ENCODE data around the gene CFDP1. TPM values are rescaled to one million over a fixed set of nuclear protein-coding genes. Genes with fewer than 3 reads are reported as not detected.

The CFDP1 gene
- total and polyA plus RNA-seq, 8 donors, result 25.8 to 126 (median 60.7) TPM; not detected in 1

GRCh38 chr16:75475420-75475847 is 42.1 kb upstream of the CFDP1 start:
- intact Hi-C loops (cut with DNase I; ENCODE audit: low total_unique reads), result loop anchor here (5.0 to 10.0 kb wide), 2 partner anchors 139 to 292 kb away; no protein-coding TSS in a partner anchor
- TF ChIP-seq CTCF (IDR thresholded peaks at IDR 0.05) (no peak), POLR2AphosphoS5 (IDR thresholded peaks at IDR 0.05) (no peak), EP300 (IDR thresholded peaks at IDR 0.05) (no peak), POLR2A (IDR thresholded peaks at IDR 0.05) (no peak)
- DNase-seq, result no peak

GRCh38 chr16:75472908-75473877 is 39.9 kb upstream of the CFDP1 start:
- Histone ChIP-seq H3K27me3 (no peaks in the 10 kb centered on the region), H3K27ac (no peak overlapping the region), H3K36me3 (no peaks in the 10 kb centered on the region), H3K4me3 (no peak overlapping the region), H3K9me3 (no peaks in the 10 kb centered on the region), H3K4me1 (no peaks in the 10 kb centered on the region)
- 92 to 98% (median 94%) methylated on average over 17 of the region's 17 CpGs for WGBS, 5 donors
- TF ChIP-seq POLR2A (IDR thresholded peaks at IDR 0.05), result no peak
- no peak for TF ChIP-seq POLR2AphosphoS5 (IDR thresholded peaks at IDR 0.05)
- no peak for TF ChIP-seq CTCF (IDR thresholded peaks at IDR 0.05)
- TF ChIP-seq EP300 (IDR thresholded peaks at IDR 0.05), result no peak
- intact Hi-C loops (cut with DNase I; ENCODE audit: low total_unique reads), result loop anchor here (5.0 to 10.0 kb wide), 2 partner anchors 99 to 142 kb away; no protein-coding TSS in a partner anchor
- no peak for DNase-seq

More at GRCh38 chr16:75475420-75475847, 42.1 kb upstream of the CFDP1 start:
- H3K36me3 ChIP-seq, result no peaks in the 10 kb centered on the region
- 87 to 94% (median 91%) methylated on average over 2 of the region's 2 CpGs; no CpG with 5 or more reads in 1 of the 5 donors for WGBS, 5 donors
- H3K9me3 ChIP-seq, result no peaks in the 10 kb centered on the region
- no peaks in the 10 kb centered on the region for H3K4me1 ChIP-seq
- no peaks in the 10 kb centered on the region for H3K27me3 ChIP-seq
- no peak overlapping the region for H3K27ac ChIP-seq
- no peak overlapping the region for H3K4me3 ChIP-seq

- H3K27me3 ChIP-seq, result no peaks in the 10 kb centered on the region
- no peak overlapping the region for H3K4me3 ChIP-seq
- H3K9me3 ChIP-seq, result no peaks in the 10 kb centered on the region
- H3K27ac ChIP-seq, result no peak overlapping the region
- H3K4me1 ChIP-seq, result no peaks in the 10 kb centered on the region
- H3K36me3 ChIP-seq, result no peaks in the 10 kb centered on the region
- DNase-seq, result peak; percentile 59 to 85
- intact Hi-C loops (cut with DNase I; ENCODE audit: low total_unique reads), result loop anchor here (5.0 to 10.0 kb wide), 2 partner anchors 100 to 143 kb away; no protein-coding TSS in a partner anchor
- 12 to 17% (median 14%) methylated on average over 9 to 10 of the region's 10 CpGs for WGBS, 5 donors
- TF ChIP-seq EP300 (IDR thresholded peaks at IDR 0.05) (no peak), CTCF (IDR thresholded peaks at IDR 0.05) (peak in 5 of 7 experiments; percentile 61 to 76 (median 68)), POLR2AphosphoS5 (IDR thresholded peaks at IDR 0.05) (peak in 1 of 3 donors; percentile 40)
Measured at GRCh38 chr16:75471723-75472633, 38.7 kb upstream of the CFDP1 start.

- peaks cover 16 to 23% (median 17%) of the 10 kb centered on the region in 4 donors for H3K4me1 ChIP-seq
- no peak for DNase-seq
- WGBS, 5 donors, result 68 to 84% (median 78%) methylated on average over 2 of the region's 2 CpGs
- H3K9me3 ChIP-seq, result no peaks in the 10 kb centered on the region
- no peaks in the 10 kb centered on the region for H3K27me3 ChIP-seq
- H3K36me3 ChIP-seq, result no peaks in the 10 kb centered on the region
- intact Hi-C loops (cut with DNase I; ENCODE audit: low total_unique reads), result no loop called here
- H3K4me3 ChIP-seq, result no peak overlapping the region
- TF ChIP-seq POLR2A (IDR thresholded peaks at IDR 0.05) (no peak), CTCF (IDR thresholded peaks at IDR 0.05) (no peak), EP300 (IDR thresholded peaks at IDR 0.05) (no peak), POLR2AphosphoS5 (IDR thresholded peaks at IDR 0.05) (no peak)
- no peak overlapping the region for H3K27ac ChIP-seq
Measured at GRCh38 chr16:75466760-75467159, 33.5 kb upstream of the CFDP1 start.
